ENCODE results near the gene CHRNA4. TPM values are rescaled to one million over a fixed set of nuclear protein-coding genes. Genes with fewer than 3 reads are reported as not detected.

CHRNA4 gene
- total RNA-seq, 1 donor from 2014 or later: 0.16 TPM

- DNase-seq (ENCODE audit: low spot score): no peak
- intact Hi-C loops (cut with DNase I): no loop called here
These were observed 5.5 kb upstream of the CHRNA4 start for GRCh38 chr20:63366390-63367365.

- no peak for DNase-seq (ENCODE audit: low spot score)
- intact Hi-C loops (cut with DNase I): no loop called here
These were observed 4.6 kb upstream of the CHRNA4 start for GRCh38 chr20:63365601-63366389.

GRCh38 chr20:63364801-63365585 lies 3.8 kb upstream of the CHRNA4 start:
- no peak for DNase-seq (ENCODE audit: low spot score)
- intact Hi-C loops (cut with DNase I): no loop called here

- DNase-seq (ENCODE audit: low spot score): no peak
- intact Hi-C loops (cut with DNase I): no loop called here
These were observed 2.9 kb upstream of the CHRNA4 start for GRCh38 chr20:63363981-63364561.

- no peak for DNase-seq (ENCODE audit: low spot score)
- intact Hi-C loops (cut with DNase I): no loop called here
These were observed 2.1 kb upstream of the CHRNA4 start for GRCh38 chr20:63363013-63363957.

GRCh38 chr20:63362436-63363009 lies 1.4 kb upstream of the CHRNA4 start:
- intact Hi-C loops (cut with DNase I): no loop called here
- peak; percentile 60 for DNase-seq (ENCODE audit: low spot score)

- intact Hi-C loops (cut with DNase I): no loop called here
- peak; percentile 59 for DNase-seq (ENCODE audit: low spot score)
These were observed 628 bp upstream of the CHRNA4 start for GRCh38 chr20:63361519-63362435.

GRCh38 chr20:63359937-63360849 lies 956 bp downstream of the CHRNA4 start:
- intact Hi-C loops (cut with DNase I): no loop called here
- no peak for DNase-seq (ENCODE audit: low spot score)

- DNase-seq (ENCODE audit: low spot score): no peak
- intact Hi-C loops (cut with DNase I): no loop called here
These were observed 1.8 kb downstream of the CHRNA4 start for GRCh38 chr20:63359164-63359934.

- DNase-seq (ENCODE audit: low spot score): peak; percentile 83
These were observed 2.9 kb downstream of the CHRNA4 start for GRCh38 chr20:63357921-63358905.

GRCh38 chr20:63356931-63357879 lies 3.9 kb downstream of the CHRNA4 start:
- intact Hi-C loops (cut with DNase I): no loop called here
- no peak for DNase-seq (ENCODE audit: low spot score)

More at GRCh38 chr20:63357921-63358905, 2.9 kb downstream of the CHRNA4 start:
- intact Hi-C loops (cut with DNase I): no loop called here

GRCh38 chr20:63356511-63356910 lies 4.6 kb downstream of the CHRNA4 start:
- DNase-seq (ENCODE audit: low spot score): no peak
- intact Hi-C loops (cut with DNase I): no loop called here

- intact Hi-C loops (cut with DNase I): no loop called here
- no peak for DNase-seq (ENCODE audit: low spot score)
These were observed 5.3 kb downstream of the CHRNA4 start for GRCh38 chr20:63355781-63356295.

Measured in cardiac septum (tissue), 1 donor.